Natural killer cell (primary cell): Measurements from ENCODE around the gene ERGIC3. TPM values are rescaled to one million over a fixed set of nuclear protein-coding genes. Genes with fewer than 3 reads are reported as not detected.
"Not testable (repeated sequence)": the region's sequence is repeated elsewhere in the genome, so short reads cannot be mapped to it uniquely, and the experiment has no call there.

Experiments
- ATAC-seq, 3 donors: fragments of 150-1000 bp in 2 of 3; fragments of 200-7000 bp in 1 of 3; cut with Tn5 transposase; 1 replicate in 1 of 3; 2 replicates in 2 of 3; pipeline ENCODE4 v1.10.0; 2021; ENCODE audit warnings: mild to moderate bottlenecking in 2 of 3, moderate library complexity in 2 of 3
- DNase-seq, 2 donors: peaks; one replicate each; pipeline versions ENCODE4 v3.0.0 to v3.0.0-alpha.2; 2013 to 2021; ENCODE audit warnings: mixed read lengths in 1 of 2
- H3K27ac ChIP-seq: one replicate; pipeline ENCODE4 v1.5.1; 2013; ENCODE audit warnings: mild to moderate bottlenecking, low read length
- H3K27me3 ChIP-seq: one replicate; pipeline ENCODE4 v1.6.1; 2013; ENCODE audit warnings: low read length; ENCODE audit not compliant: control insufficient read depth, insufficient read depth
- H3K36me3 ChIP-seq: one replicate; pipeline ENCODE4 v1.6.1; 2013; ENCODE audit warnings: low read length; ENCODE audit not compliant: control insufficient read depth, insufficient read depth
- H3K4me1 ChIP-seq: one replicate; pipeline ENCODE4 v1.6.1; 2013; ENCODE audit warnings: low read length; ENCODE audit not compliant: control insufficient read depth, insufficient read depth
- H3K4me3 ChIP-seq: one replicate; pipeline ENCODE4 v1.5.1; 2013; ENCODE audit warnings: low read length
- H3K9me3 ChIP-seq: one replicate; pipeline ENCODE4 v1.6.1; 2013; ENCODE audit warnings: low read length; ENCODE audit not compliant: control insufficient read depth, insufficient read depth
- H3K27ac Mint-ChIP-seq, 2 donors: one replicate each; pipeline ENCODE4 v1.8.0; 2022; ENCODE audit warnings: mild to moderate bottlenecking in 2 of 2, mixed read lengths in 2 of 2, moderate library complexity in 1 of 2
- H3K27me3 Mint-ChIP-seq, 2 donors: one replicate each; pipeline ENCODE4 v1.8.0; 2022; ENCODE audit warnings: low read depth in 2 of 2, mixed read lengths in 2 of 2
- H3K36me3 Mint-ChIP-seq: one replicate; pipeline ENCODE4 v1.8.0; 2022; ENCODE audit warnings: mixed read lengths
- H3K4me1 Mint-ChIP-seq, 2 donors: one replicate each; pipeline ENCODE4 v1.8.0; 2022; ENCODE audit warnings: mixed read lengths in 2 of 2
- H3K4me3 Mint-ChIP-seq: one replicate; pipeline ENCODE4 v1.8.0; 2022; ENCODE audit warnings: mild to moderate bottlenecking, moderate library complexity, mixed read lengths
- H3K9me3 Mint-ChIP-seq, 2 donors: one replicate each; pipeline ENCODE4 v1.8.0; 2022; ENCODE audit warnings: mixed read lengths in 2 of 2
- WGBS: methylation state at CpG from one replicate; pipeline ENCODE4 v1.1.7; 2013; ENCODE audit warnings: missing lambda C conversion rate; ENCODE audit not compliant: insufficient coverage; 5-methylcytosine and 5-hydroxymethylcytosine counted together
- intact Hi-C: fragments of 100-400 bp; cut with micrococcal nuclease; formaldehyde crosslinking; loops from one replicate; pipeline ENCODE4 v1.14.2; 2022
- total RNA-seq, 4 donors: library from RNA; stranded (reverse); fragments of 120-200 nt in 1 of 4; gene quantifications; one replicate each; pipeline versions ENCODE4 v1.2.3 to v1.2.4, GENCODE V29; 2013 to 2022
- TF ChIP-seq, protein P1 (sequence below): fragments of 200-600 bp; IDR thresholded peaks from one replicate; pipeline ENCODE4 v1.8.0; 2022; ENCODE audit warnings: antibody characterized with exemption

Gene ERGIC3
- total RNA-seq, 3 donors from 2014 or later (not counting 1 experiment from before 2014, with no cell fraction given): 128 to 130 (median 129) TPM

DNA sequence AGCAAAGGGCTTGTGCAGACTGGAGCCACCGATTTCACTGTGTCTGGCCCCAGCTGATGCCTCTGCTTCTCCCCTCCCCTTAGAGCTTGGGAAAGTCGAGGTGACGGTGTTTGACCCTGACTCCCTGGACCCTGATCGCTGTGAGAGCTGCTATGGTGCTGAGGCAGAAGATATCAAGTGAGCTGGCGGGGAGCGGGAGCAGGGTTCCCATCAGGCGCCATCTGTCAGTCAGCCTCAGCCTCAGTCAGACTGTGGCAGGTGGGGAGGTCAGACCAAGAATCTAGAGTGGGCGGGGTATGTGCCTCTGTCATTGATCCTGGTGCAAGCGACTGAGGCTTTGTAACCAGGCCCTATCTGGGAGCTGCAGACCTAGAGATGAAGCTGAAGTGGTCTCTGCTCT lies 5.5 kb downstream of the ERGIC3 start:
- Histone ChIP-seq H3K36me3 (peaks cover 47% of the 10 kb centered on the region), H3K27me3 (no peaks in the 10 kb centered on the region), H3K4me3 (no peak overlapping the region), H3K4me1 (peaks cover 5% of the 10 kb centered on the region), H3K9me3 (no peaks in the 10 kb centered on the region), H3K27ac (no peak overlapping the region)
- no peak for DNase-seq
- TF ChIP-seq, protein P1, sequence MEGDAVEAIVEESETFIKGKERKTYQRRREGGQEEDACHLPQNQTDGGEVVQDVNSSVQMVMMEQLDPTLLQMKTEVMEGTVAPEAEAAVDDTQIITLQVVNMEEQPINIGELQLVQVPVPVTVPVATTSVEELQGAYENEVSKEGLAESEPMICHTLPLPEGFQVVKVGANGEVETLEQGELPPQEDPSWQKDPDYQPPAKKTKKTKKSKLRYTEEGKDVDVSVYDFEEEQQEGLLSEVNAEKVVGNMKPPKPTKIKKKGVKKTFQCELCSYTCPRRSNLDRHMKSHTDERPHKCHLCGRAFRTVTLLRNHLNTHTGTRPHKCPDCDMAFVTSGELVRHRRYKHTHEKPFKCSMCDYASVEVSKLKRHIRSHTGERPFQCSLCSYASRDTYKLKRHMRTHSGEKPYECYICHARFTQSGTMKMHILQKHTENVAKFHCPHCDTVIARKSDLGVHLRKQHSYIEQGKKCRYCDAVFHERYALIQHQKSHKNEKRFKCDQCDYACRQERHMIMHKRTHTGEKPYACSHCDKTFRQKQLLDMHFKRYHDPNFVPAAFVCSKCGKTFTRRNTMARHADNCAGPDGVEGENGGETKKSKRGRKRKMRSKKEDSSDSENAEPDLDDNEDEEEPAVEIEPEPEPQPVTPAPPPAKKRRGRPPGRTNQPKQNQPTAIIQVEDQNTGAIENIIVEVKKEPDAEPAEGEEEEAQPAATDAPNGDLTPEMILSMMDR: no peak
- Mint-ChIP-seq H3K36me3 (no peaks in the 10 kb centered on the region), H3K27ac (no peak overlapping the region), H3K4me1 (peaks cover 0 to 6% of the 10 kb centered on the region in 2 donors), H3K27me3 (no peaks in the 10 kb centered on the region), H3K9me3 (no peaks in the 10 kb centered on the region), H3K4me3 (no peak overlapping the region)
- intact Hi-C loops: no loop called here
- 97% methylated on average over 8 of the region's 9 CpGs for WGBS
- no peak for ATAC-seq

DNA sequence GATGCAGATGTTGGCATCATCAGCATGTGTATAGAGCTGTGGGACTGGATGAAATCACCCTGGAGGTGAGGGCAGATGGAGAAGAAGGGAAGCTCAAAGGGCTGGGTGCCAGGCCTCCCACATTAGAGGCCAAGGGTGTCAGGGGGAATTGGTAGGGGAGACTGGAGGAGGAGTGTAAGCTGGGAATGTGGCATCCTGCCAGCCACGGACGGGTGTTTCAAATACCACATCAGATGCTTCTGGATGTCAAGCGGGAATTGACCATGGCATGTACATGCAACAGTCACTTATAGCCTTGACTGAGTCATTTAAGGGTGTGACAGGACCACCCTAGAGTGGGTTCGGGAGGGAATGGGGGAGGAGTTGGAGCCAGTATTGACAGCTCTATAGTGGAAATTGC lies 9.6 kb downstream of the ERGIC3 start:
- Histone ChIP-seq H3K4me1 (no peaks in the 10 kb centered on the region), H3K36me3 (peaks cover 57% of the 10 kb centered on the region), H3K27ac (no peak overlapping the region), H3K27me3 (no peaks in the 10 kb centered on the region), H3K4me3 (no peak overlapping the region), H3K9me3 (no peaks in the 10 kb centered on the region)
- WGBS: 96% methylated on average over 4 of the region's 4 CpGs
- Mint-ChIP-seq H3K27me3 (no peaks in the 10 kb centered on the region), H3K27ac (no peak overlapping the region), H3K4me1 (no peaks in the 10 kb centered on the region), H3K9me3 (no peaks in the 10 kb centered on the region), H3K4me3 (no peak overlapping the region), H3K36me3 (no peaks in the 10 kb centered on the region)
- intact Hi-C loops: no loop called here
- DNase-seq: no peak
- TF ChIP-seq, protein P1: no peak
- no peak for ATAC-seq

DNA sequence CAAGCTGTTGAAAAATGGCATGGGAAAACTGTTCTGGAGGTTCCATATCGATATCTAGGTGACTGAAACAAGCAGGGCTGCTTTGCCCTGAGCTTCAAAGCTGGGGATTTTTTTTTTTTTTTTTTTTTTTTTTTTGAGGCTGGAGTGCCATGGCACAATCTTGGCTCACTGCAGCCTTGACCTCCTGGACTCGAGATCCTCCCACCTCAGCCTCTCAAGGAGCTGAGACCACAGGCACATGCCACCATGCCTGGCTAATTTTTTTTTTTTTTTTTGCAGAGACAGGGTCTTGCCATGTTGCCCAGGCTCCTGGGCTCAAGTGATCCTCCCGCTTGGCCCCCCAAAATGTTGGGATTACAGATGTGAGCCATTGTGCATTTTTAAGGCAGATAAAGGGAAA lies 11.0 kb downstream of the ERGIC3 start:
- Mint-ChIP-seq H3K27ac (no peak overlapping the region), H3K9me3 (no peaks in the 10 kb centered on the region), H3K27me3 (no peaks in the 10 kb centered on the region), H3K4me1 (no peaks in the 10 kb centered on the region), H3K36me3 (no peaks in the 10 kb centered on the region), H3K4me3 (no peak overlapping the region)
- Histone ChIP-seq H3K27ac (no peak overlapping the region), H3K27me3 (no peaks in the 10 kb centered on the region), H3K4me1 (no peaks in the 10 kb centered on the region), H3K4me3 (no peak overlapping the region), H3K9me3 (no peaks in the 10 kb centered on the region), H3K36me3 (peaks cover 50% of the 10 kb centered on the region)
- no peak for DNase-seq
- intact Hi-C loops: no loop called here
- TF ChIP-seq, protein P1: no peak
- no peak for ATAC-seq
- 98% methylated on average over 3 of the region's 3 CpGs for WGBS

DNA sequence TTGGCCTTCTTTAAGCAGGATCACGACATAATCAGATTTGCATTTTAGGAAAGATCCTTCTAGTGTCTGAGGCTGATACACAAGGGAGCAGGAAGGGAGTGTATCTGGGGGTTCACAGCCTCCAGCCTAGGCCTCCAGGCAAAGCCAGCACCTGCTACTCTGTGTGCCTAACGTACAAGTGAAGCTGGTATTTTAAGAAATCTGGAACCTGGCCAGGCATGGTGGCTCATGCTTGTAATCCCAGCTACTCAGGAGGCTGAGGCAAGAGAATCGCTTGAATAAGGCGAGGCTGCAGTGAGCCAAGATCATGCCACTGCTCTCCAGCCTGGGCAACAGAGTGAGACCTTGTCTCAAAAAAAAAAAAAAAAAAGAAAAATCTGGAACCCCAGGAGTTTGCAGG lies 13.6 kb downstream of the ERGIC3 start:
- H3K27me3 ChIP-seq, DNase-seq, ATAC-seq, H3K27ac Mint-ChIP-seq, H3K4me1 Mint-ChIP-seq, H3K9me3 ChIP-seq, intact Hi-C loops, H3K4me1 ChIP-seq, H3K4me3 ChIP-seq, H3K27me3 Mint-ChIP-seq, H3K4me3 Mint-ChIP-seq, H3K27ac ChIP-seq, H3K9me3 Mint-ChIP-seq, H3K36me3 Mint-ChIP-seq: not testable (repeated sequence)
- H3K36me3 ChIP-seq: peaks cover 32% of the 10 kb centered on the region
- 93% methylated on average over 4 of the region's 4 CpGs for WGBS
